Measurements from ENCODE around the gene RXRA.

DNA sequence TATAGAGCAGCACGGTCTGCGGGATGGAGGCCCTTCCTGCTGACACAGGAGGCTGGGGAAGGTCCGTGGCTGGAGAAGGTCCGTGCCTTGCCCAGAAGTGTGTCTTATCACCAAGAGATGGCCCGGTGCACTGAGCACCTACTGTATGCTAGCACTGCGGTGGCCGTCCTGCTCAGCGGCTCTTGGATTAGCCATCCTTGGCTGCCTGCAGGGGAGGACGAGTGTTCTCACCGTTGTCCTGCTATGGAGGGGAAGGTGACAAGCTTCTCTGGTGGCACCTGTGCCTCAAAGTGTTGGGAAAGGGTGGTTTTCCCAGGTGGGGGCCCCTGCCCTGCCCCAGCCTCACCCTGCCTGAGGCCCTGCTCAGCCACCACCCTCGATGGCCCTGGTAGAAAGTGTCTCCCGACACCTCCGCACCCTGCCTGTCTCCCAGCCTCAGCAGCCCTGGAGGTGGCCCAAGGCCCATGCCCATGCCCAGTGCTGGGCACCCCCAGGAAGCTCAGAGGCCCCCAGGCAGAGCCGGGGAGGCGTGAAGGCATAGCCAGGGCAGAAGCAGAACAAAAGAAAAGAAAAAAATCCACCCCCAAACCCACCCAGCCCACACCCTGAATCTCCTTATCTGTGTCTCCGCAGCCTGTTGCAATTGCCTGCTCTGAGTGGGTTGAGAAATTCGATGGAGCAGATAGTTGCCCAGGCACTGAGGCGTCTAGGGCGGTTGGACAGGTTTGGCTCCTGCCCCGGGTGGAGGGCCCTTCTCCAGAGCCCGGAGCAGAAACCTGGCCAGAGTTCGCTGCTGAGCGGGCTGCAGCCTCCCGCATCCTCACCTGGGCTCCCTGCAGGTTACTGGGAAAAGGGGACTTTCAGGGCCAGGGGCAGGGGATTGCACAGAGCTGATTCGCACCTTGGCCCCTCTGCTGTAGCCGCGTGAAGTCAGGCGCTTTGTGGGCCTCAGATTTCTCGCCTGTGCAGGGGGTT, 30.5 kb downstream of the RXRA start:
- TF ChIP-seq, protein P1, sequence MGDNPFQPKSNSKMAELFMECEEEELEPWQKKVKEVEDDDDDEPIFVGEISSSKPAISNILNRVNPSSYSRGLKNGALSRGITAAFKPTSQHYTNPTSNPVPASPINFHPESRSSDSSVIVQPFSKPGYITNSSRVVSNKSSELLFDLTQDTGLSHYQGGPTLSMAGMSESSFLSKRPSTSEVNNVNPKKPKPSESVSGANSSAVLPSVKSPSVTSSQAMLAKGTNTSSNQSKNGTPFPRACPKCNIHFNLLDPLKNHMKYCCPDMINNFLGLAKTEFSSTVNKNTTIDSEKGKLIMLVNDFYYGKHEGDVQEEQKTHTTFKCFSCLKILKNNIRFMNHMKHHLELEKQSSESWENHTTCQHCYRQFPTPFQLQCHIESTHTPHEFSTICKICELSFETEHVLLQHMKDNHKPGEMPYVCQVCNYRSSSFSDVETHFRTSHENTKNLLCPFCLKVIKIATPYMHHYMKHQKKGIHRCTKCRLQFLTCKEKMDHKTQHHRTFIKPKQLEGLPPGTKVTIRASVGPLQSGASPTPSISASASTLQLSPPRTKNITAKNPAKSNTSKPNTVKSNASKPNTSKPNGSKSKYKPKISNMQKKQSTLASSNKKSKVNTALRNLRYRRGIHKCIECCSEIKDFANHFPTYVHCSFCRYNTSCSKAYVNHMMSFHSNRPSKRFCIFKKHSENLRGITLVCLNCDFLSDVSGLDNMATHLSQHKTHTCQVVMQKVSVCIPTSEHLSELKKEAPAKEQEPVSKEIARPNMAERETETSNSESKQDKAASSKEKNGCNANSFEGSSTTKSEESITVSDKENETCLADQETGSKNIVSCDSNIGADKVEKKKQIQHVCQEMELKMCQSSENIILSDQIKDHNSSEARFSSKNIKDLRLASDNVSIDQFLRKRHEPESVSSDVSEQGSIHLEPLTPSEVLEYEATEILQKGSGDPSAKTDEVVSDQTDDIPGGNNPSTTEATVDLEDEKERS (tag by site-specific recombination; IDR thresholded peaks at IDR 0.05) = no peak
- TF ChIP-seq, protein P2, sequence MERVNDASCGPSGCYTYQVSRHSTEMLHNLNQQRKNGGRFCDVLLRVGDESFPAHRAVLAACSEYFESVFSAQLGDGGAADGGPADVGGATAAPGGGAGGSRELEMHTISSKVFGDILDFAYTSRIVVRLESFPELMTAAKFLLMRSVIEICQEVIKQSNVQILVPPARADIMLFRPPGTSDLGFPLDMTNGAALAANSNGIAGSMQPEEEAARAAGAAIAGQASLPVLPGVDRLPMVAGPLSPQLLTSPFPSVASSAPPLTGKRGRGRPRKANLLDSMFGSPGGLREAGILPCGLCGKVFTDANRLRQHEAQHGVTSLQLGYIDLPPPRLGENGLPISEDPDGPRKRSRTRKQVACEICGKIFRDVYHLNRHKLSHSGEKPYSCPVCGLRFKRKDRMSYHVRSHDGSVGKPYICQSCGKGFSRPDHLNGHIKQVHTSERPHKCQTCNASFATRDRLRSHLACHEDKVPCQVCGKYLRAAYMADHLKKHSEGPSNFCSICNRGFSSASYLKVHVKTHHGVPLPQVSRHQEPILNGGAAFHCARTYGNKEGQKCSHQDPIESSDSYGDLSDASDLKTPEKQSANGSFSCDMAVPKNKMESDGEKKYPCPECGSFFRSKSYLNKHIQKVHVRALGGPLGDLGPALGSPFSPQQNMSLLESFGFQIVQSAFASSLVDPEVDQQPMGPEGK (tag by site-specific recombination; IDR thresholded peaks at IDR 0.05) = no peak

Measured in HEK293 (cell line).